Prostate gland (tissue), 2 donors: Measurements from ENCODE around the gene TMEM154. TPM values are rescaled to one million over a fixed set of nuclear protein-coding genes. Genes with fewer than 3 reads are reported as not detected.

Experiments
- DNase-seq: peaks from one replicate; pipeline ENCODE4 v3.0.0-alpha.2; 2019; ENCODE audit warnings: low spot score
- H3K27ac ChIP-seq, 2 donors: fragments of 200-600 bp; sonication (generic); 2 replicates each; pipeline ENCODE4 v1.5.1; 2017 to 2019
- H3K27me3 ChIP-seq: fragments of 200-600 bp; sonication (generic); replicated peaks from 2 replicates; pipeline ENCODE4 v1.5.1; 2019; ENCODE audit not compliant: insufficient read depth
- H3K36me3 ChIP-seq, 2 donors: fragments of 200-600 bp; sonication (generic); 1 replicate in 1 of 2; 2 replicates in 1 of 2; pipeline versions ENCODE4 v1.5.1 to v1.8.1; 2017 to 2019
- H3K4me1 ChIP-seq: fragments of 200-600 bp; sonication (generic); replicated peaks from 2 replicates; pipeline ENCODE4 v1.5.1; 2019
- H3K4me3 ChIP-seq, 2 donors: fragments of 200-600 bp; sonication (generic); 2 replicates each; pipeline ENCODE4 v1.5.1; 2017 to 2019
- H3K9me3 ChIP-seq: fragments of 200-600 bp; sonication (generic); 2 replicates; pipeline ENCODE4 v1.5.1; 2017
- CTCF ChIP-seq, 4 experiments: fragments of 200-600 bp in 2 of 4; fragments of 450-650 bp in 2 of 4; sonication (generic) in 2 of 4; IDR thresholded peaks; 1 replicate in 3 of 4; 2 replicates in 1 of 4; pipeline ENCODE4 v1.5.1; 2016 to 2019; ENCODE audit warnings: antibody characterized with exemption in 4 of 4, mild to moderate bottlenecking in 2 of 4, moderate library complexity in 2 of 4
- POLR2A ChIP-seq: fragments of 450-650 bp; IDR thresholded peaks from one replicate; pipeline ENCODE4 v1.6.1; 2016; ENCODE audit warnings: antibody characterized with exemption, mild to moderate bottlenecking
- POLR2AphosphoS5 ChIP-seq: sonication (generic); formaldehyde crosslinking; IDR thresholded peaks from one replicate; pipeline ENCODE4 v1.6.1; 2017; ENCODE audit warnings: antibody characterized with exemption
- WGBS: methylation state at CpG from one replicate; pipeline ENCODE4 v1.1.5; 2018; 5-methylcytosine and 5-hydroxymethylcytosine counted together
- intact Hi-C: fragments of 100-400 bp; cut with DNase I; formaldehyde crosslinking; loops from one replicate; pipeline ENCODE4 v1.14.2; 2022
- total RNA-seq, 2 donors: library from RNA; depleted of rRNA; stranded (reverse); fragments of >200 nt; gene quantifications; one replicate each; pipeline ENCODE4 v1.1.0, GENCODE V29; 2016

TMEM154 gene
- total RNA-seq, 2 donors from 2014 or later, result 2.6 to 2.7 TPM

DNA sequence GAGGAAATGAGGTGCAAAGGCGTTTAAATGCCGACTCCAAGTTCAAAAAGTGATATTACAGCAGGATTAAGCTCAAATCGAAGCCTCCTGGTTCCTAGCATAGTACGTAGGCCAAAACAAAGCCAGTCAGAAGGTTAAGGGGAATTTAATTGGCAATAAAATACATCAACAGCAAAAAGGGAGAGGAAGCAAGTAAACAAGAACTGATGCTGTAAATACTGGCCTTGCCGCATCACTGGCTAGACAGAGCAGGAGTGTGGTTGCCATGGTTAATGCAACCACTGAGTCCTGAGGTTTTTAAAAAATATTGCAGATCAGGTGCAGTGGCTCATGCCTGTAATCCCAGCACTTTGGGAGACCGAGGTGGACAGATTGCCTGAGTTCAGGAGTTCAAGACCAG lies 80.7 kb downstream of the TMEM154 start:
- TF ChIP-seq POLR2A, result no peak
- TF ChIP-seq POLR2AphosphoS5, result no peak
- TF ChIP-seq CTCF (IDR thresholded peaks at IDR 0.05), result no peak
- no peak for DNase-seq
- intact Hi-C loops, result no loop called here
- H3K4me1 ChIP-seq, result no peaks in the 10 kb centered on the region
- H3K27me3 ChIP-seq, result no peaks in the 10 kb centered on the region
- WGBS, result 64% methylated on average over 6 of the region's 6 CpGs
- no peak overlapping the region for H3K27ac ChIP-seq
- H3K4me3 ChIP-seq, result no peak overlapping the region
- H3K36me3 ChIP-seq, result no peaks in the 10 kb centered on the region
- no peaks in the 10 kb centered on the region for H3K9me3 ChIP-seq

DNA sequence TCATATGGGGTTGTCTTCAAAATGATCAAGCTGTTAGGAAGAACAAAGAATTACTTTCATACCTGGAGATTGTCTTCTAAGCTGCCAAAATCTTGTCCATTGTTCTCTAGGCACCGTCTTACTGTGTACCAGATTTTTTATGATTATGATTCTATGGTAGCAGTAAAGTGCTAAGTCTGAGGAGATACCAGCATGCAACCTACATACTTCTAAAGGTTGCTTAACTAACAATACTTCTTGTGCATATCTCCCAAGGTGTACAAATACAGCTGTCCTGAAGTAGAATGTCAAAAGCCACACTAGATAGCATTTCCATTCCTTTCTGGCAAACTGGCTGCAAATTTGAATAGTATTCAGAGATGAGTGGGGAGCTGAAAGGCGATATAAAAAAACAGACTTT lies 81.3 kb downstream of the TMEM154 start:
- Histone ChIP-seq H3K27ac (no peak overlapping the region), H3K36me3 (no peaks in the 10 kb centered on the region), H3K9me3 (no peaks in the 10 kb centered on the region), H3K4me3 (no peak overlapping the region), H3K27me3 (no peaks in the 10 kb centered on the region), H3K4me1 (no peaks in the 10 kb centered on the region)
- 59% methylated on average over 2 of the region's 2 CpGs for WGBS
- TF ChIP-seq POLR2A, result no peak
- DNase-seq, result no peak
- intact Hi-C loops, result no loop called here

GRCh38 chr4:152594978-152595925 lies 84.5 kb downstream of the TMEM154 start:
- intact Hi-C loops, result no loop called here
- Histone ChIP-seq H3K4me1 (no peaks in the 10 kb centered on the region), H3K9me3 (no peaks in the 10 kb centered on the region), H3K27me3 (no peaks in the 10 kb centered on the region), H3K36me3 (no peaks in the 10 kb centered on the region), H3K27ac (no peak overlapping the region), H3K4me3 (no peak overlapping the region)
- 38% methylated on average over 11 of the region's 11 CpGs for WGBS
- peak; percentile 18 for DNase-seq
- TF ChIP-seq POLR2A, result no peak
- TF ChIP-seq POLR2AphosphoS5, result peak; percentile 19

DNA sequence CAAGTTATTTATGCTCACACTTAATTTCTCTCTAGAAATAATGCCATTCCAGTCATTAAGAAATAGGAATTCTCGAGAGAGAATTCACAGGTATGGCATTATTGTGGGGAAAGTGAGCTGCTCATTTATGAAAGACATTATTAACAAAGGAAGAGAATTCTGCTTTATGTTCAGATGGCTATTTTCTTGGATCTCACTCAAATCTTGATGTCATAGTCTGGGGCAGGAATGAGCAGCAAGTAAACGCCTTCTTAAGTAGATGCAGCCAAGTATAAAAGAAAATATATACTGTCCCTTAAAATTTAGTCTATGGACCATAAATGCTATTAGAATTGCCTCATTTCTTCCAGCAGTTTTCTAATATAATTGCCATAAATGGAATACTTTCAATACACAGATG lies 85.7 kb downstream of the TMEM154 start:
- H3K36me3 ChIP-seq, result no peaks in the 10 kb centered on the region
- H3K27ac ChIP-seq, result no peak overlapping the region
- intact Hi-C loops, result no loop called here
- H3K9me3 ChIP-seq, result no peaks in the 10 kb centered on the region
- WGBS, result 79% methylated on average over 2 of the region's 2 CpGs
- TF ChIP-seq CTCF (IDR thresholded peaks at IDR 0.05) (no peak), POLR2AphosphoS5 (no peak), POLR2A (no peak)
- H3K27me3 ChIP-seq, result no peaks in the 10 kb centered on the region
- no peaks in the 10 kb centered on the region for H3K4me1 ChIP-seq
- no peak overlapping the region for H3K4me3 ChIP-seq
- no peak for DNase-seq

GRCh38 chr4:152591876-152592275 lies 87.9 kb downstream of the TMEM154 start:
- no peak overlapping the region for H3K4me3 ChIP-seq
- H3K27me3 ChIP-seq, result no peaks in the 10 kb centered on the region
- no peak for TF ChIP-seq POLR2AphosphoS5
- TF ChIP-seq CTCF (IDR thresholded peaks at IDR 0.05), result no peak
- TF ChIP-seq POLR2A, result no peak
- no peak overlapping the region for H3K27ac ChIP-seq
- H3K36me3 ChIP-seq, result no peaks in the 10 kb centered on the region
- H3K9me3 ChIP-seq, result no peaks in the 10 kb centered on the region
- no peak for DNase-seq
- H3K4me1 ChIP-seq, result no peaks in the 10 kb centered on the region
- WGBS, result 79% methylated on average over 6 of the region's 6 CpGs
- intact Hi-C loops, result no loop called here

DNA sequence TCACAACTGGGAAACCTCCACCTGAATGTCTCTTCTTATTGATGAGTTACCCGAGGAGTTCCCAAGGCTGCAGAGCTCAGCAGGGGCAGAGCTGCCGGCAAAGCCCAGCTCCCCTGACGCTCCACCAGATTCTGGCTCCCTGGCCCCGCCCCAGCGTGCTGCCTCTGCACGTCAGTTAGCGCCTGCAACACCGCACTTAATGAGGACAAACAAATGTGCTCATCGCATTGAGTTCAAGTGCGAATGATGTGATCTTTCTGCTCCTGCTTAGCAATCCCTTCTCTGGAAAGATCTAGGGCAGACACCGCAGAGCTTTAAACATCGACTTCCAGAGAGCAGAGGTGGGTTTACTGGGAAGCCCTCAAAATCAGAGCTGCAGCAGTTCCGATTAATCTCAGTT lies 88.4 kb downstream of the TMEM154 start:
- no peak for DNase-seq
- Histone ChIP-seq H3K4me1 (no peaks in the 10 kb centered on the region), H3K9me3 (no peaks in the 10 kb centered on the region), H3K27me3 (no peaks in the 10 kb centered on the region), H3K36me3 (no peaks in the 10 kb centered on the region), H3K4me3 (no peak overlapping the region), H3K27ac (no peak overlapping the region)
- no peak for TF ChIP-seq POLR2AphosphoS5
- TF ChIP-seq POLR2A, result no peak
- TF ChIP-seq CTCF (IDR thresholded peaks at IDR 0.05), result no peak
- WGBS, result 2% methylated on average over 12 of the region's 13 CpGs
- intact Hi-C loops, result no loop called here
